Measurements from ENCODE around the gene ICOS.
"Not testable (repeated sequence)": the region's sequence is repeated elsewhere in the genome, so short reads cannot be mapped to it uniquely, and the experiment has no call there.

The ICOS gene

DNA sequence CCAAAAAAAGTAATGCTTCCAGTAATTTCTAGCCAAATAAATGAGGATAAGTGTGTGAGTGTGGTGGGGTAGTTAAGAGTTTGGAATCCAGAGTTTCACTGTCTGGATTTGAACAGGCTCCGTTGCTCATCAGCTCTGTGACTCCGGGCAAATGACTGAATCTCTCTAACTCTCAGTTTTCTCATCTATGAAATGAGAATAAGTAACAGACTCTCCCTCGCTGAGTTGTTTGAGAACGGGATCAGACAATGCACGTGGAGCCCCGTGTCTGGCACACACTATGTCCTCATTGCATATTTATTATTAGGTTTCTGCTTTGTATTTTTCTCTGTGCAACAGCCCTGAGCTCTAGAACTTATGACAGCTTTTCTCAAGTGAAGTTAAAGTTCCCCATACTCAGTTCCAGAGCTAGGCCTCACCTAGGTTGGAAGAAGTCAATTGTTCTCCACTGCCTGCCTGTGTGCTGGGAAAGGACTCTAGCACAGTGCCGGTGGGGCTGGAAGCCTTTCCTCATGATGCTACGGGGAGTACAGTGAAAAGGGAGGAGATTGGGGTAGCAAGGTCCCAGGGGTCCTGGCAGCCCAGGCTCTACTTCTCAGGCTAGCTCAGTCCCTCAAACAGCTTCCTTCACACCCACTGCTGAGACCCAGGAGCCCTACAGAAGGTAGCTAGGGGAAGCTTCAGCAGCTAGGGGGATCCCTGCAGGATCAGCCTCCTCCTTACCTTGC lies 1.7 kb upstream of the ICOS start:
- TF ChIP-seq POLR2A (IDR thresholded peaks at IDR 0.05; ENCODE audit: low read length): no peak
- TF ChIP-seq GATA1 (IDR thresholded peaks at IDR 0.05; ENCODE audit: low read depth, low read length): no peak

GRCh38 chr2:203935568-203935967 lies 995 bp upstream of the ICOS start:
- no peak for DNase-seq
- TF ChIP-seq POLR2A (IDR thresholded peaks at IDR 0.05; ENCODE audit: low read length) (no peak), GATA1 (IDR thresholded peaks at IDR 0.05; ENCODE audit: low read depth, low read length) (no peak)

More for the DNA sequence above, 1.7 kb upstream of the ICOS start:
- no peak for DNase-seq

- DNase-seq: no peak
- no peak for TF ChIP-seq POLR2A (IDR thresholded peaks at IDR 0.05; ENCODE audit: low read length)
- no peak for TF ChIP-seq GATA1 (IDR thresholded peaks at IDR 0.05; ENCODE audit: low read depth, low read length)
These were observed 386 bp downstream of the ICOS start for GRCh38 chr2:203936949-203937348.

DNA sequence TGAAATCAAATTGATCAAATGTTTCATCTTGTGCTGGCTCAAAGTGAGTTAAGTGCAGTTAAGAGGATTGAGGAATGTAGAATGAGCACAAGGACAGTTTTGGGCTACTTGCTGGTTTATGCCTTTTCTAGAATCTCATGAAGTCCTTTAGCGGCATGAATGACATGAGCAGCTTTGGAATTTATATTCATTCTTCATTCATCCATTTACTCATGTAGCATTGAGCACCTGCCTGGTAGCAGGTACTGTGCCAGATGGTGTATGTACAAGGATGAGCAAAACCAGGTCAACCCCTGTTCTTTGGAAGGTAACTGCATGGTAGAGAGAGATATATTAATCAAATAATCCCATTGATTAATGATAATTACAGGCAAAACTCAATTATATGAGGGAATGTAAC lies 1.2 kb downstream of the ICOS start:
- TF ChIP-seq GATA1 (IDR thresholded peaks at IDR 0.05; ENCODE audit: low read depth, low read length) (no peak), POLR2A (IDR thresholded peaks at IDR 0.05; ENCODE audit: low read length) (no peak)
- no peak for DNase-seq

- no peak for TF ChIP-seq POLR2A (IDR thresholded peaks at IDR 0.05; ENCODE audit: low read length)
- DNase-seq: no peak
These were observed 3.5 kb downstream of the ICOS start for GRCh38 chr2:203940039-203940438.

- DNase-seq: not testable (repeated sequence)
These were observed 7.2 kb downstream of the ICOS start for GRCh38 chr2:203943493-203944382.

GRCh38 chr2:203948733-203949132 lies 12.2 kb downstream of the ICOS start:
- TF ChIP-seq POLR2A (IDR thresholded peaks at IDR 0.05; ENCODE audit: low read length) (no peak), GATA1 (IDR thresholded peaks at IDR 0.05; ENCODE audit: low read depth, low read length) (no peak)
- DNase-seq: no peak

GRCh38 chr2:203949228-203949627 lies 12.7 kb downstream of the ICOS start:
- DNase-seq: no peak
- TF ChIP-seq POLR2A (IDR thresholded peaks at IDR 0.05; ENCODE audit: low read length) (no peak), GATA1 (IDR thresholded peaks at IDR 0.05; ENCODE audit: low read depth, low read length) (no peak)

DNA sequence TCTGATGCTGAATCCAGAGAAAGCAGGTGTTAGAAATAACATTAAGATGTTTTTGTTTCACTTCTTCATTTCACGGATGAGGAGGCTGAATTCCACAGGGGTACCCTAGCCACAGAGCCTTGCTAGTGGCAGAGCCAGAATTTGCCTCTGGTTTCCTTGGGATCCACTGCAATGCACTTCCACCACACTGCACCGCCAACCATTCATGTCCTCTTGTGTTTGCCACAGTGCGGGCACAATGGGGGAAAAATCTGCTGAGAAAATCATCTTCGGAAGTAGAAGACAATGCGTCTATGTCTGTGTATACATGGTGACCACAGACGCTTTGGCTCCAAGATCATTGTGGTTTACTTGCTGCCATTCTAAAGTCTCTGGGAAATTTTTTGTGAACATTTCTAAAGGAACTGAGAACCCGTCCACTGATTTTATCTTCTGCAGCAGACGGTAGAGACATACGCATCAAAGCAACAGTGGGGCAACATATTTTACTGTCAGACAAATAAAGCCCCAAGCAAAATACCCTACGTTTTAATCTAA lies 14.9 kb downstream of the ICOS start:
- DNase-seq: no peak
- TF ChIP-seq GATA1 (IDR thresholded peaks at IDR 0.05; ENCODE audit: low read depth, low read length) (no peak), POLR2A (IDR thresholded peaks at IDR 0.05; ENCODE audit: low read length) (no peak)

GRCh38 chr2:203959265-203959664 lies 22.7 kb downstream of the ICOS start:
- no peak for DNase-seq
- TF ChIP-seq POLR2A (IDR thresholded peaks at IDR 0.05; ENCODE audit: low read length) (no peak), GATA1 (IDR thresholded peaks at IDR 0.05; ENCODE audit: low read depth, low read length) (no peak)

DNA sequence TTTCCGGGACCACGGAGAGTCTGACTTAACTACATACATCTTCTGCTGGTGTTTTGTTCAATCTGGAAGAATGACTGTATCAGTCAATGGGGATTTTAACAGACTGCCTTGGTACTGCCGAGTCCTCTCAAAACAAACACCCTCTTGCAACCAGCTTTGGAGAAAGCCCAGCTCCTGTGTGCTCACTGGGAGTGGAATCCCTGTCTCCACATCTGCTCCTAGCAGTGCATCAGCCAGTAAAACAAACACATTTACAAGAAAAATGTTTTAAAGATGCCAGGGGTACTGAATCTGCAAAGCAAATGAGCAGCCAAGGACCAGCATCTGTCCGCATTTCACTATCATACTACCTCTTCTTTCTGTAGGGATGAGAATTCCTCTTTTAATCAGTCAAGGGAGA lies 23.1 kb downstream of the ICOS start:
- no peak for TF ChIP-seq POLR2A (IDR thresholded peaks at IDR 0.05; ENCODE audit: low read length)
- no peak for TF ChIP-seq GATA1 (IDR thresholded peaks at IDR 0.05; ENCODE audit: low read depth, low read length)
- DNase-seq: no peak

GRCh38 chr2:203960811-203961210 lies 24.2 kb downstream of the ICOS start:
- TF ChIP-seq POLR2A (IDR thresholded peaks at IDR 0.05; ENCODE audit: low read length) (no peak), GATA1 (IDR thresholded peaks at IDR 0.05; ENCODE audit: low read depth, low read length) (no peak)
- DNase-seq: no peak

GRCh38 chr2:203965190-203965589 lies 28.6 kb downstream of the ICOS start:
- not testable (repeated sequence) for DNase-seq

GRCh38 chr2:203971251-203971650 lies 34.7 kb downstream of the ICOS start:
- no peak for DNase-seq
- TF ChIP-seq GATA1 (IDR thresholded peaks at IDR 0.05; ENCODE audit: low read depth, low read length): no peak
- TF ChIP-seq POLR2A (IDR thresholded peaks at IDR 0.05; ENCODE audit: low read length): no peak

DNA sequence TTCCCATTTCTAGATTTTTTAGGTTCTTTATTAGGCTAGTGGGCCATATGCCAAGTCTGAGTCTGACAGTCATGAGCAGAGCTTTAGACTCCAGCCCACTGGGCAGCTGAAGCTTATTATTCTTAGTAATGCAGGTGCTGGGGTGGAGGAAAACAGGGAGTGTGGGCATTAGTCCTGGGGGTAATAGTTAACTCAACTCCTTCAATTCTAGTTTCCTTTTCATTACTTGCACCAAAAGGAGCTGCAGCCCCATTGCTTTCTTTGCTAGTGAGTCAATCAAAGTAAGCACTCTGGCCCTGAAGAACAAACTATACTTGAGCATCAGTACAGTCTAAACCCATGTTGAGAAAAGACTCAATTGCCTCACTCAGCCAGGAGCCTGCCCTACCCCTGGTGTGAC lies 35.5 kb downstream of the ICOS start:
- no peak for DNase-seq
- no peak for TF ChIP-seq POLR2A (IDR thresholded peaks at IDR 0.05; ENCODE audit: low read length)
- no peak for TF ChIP-seq GATA1 (IDR thresholded peaks at IDR 0.05; ENCODE audit: low read depth, low read length)
